ENCODE measurements around the gene SCN8A. TPM values are rescaled to one million over a fixed set of nuclear protein-coding genes. Genes with fewer than 3 reads are reported as not detected.

The SCN8A gene
- total RNA-seq, 1 experiment from 2014 or later: 5.4 TPM

- no peak overlapping the region for H3K4me3 ChIP-seq (ENCODE audit: low read depth, low read length, poor library complexity, severe bottlenecking)
- intact Hi-C loops (cut with micrococcal nuclease; ENCODE audit: unreplicated experiment): no loop called here
- BruUV-seq (replicated peaks): no TSS peak
- no peak for TF ChIP-seq EZH2 (IDR thresholded peaks at IDR 0.05; ENCODE audit: borderline replicate concordance, low read depth, low read length, poor library complexity, severe bottlenecking)
- no peak for TF ChIP-seq CTCF (conservative IDR thresholded peaks at IDR 0.05; ENCODE audit: low read depth, low read length)
- no peaks in the 10 kb centered on the region for H3K4me1 ChIP-seq (ENCODE audit: insufficient read depth, low read length, poor library complexity, severe bottlenecking)
- DNase-seq (ENCODE audit: low spot score): no peak
- no peak overlapping the region for H3K27ac ChIP-seq (ENCODE audit: low read depth, low read length, poor library complexity, severe bottlenecking)
- ChIA-PET CTCF (no interaction called here), POLR2A (ENCODE audit: low non-redundant PET) (no interaction called here)
- no peaks in the 10 kb centered on the region for H3K36me3 ChIP-seq (ENCODE audit: insufficient read depth, low read length, poor library complexity, severe bottlenecking)
- H3K9me3 ChIP-seq (ENCODE audit: low read depth, low read length, poor library complexity, severe bottlenecking): no peaks in the 10 kb centered on the region
- H3K27me3 ChIP-seq (replicated peaks; ENCODE audit: insufficient read depth, low read depth, low read length, poor library complexity): no peaks in the 10 kb centered on the region
These were observed 126.4 kb downstream of the SCN8A start for GRCh38 chr12:51717326-51717925.

- CTCF ChIA-PET: no interaction called here
- Histone ChIP-seq H3K4me1 (ENCODE audit: insufficient read depth, low read length, poor library complexity, severe bottlenecking) (no peaks in the 10 kb centered on the region), H3K27ac (ENCODE audit: low read depth, low read length, poor library complexity, severe bottlenecking) (no peak overlapping the region), H3K27me3 (replicated peaks; ENCODE audit: insufficient read depth, low read depth, low read length, poor library complexity) (no peaks in the 10 kb centered on the region), H3K4me3 (ENCODE audit: low read depth, low read length, poor library complexity, severe bottlenecking) (no peak overlapping the region), H3K36me3 (ENCODE audit: insufficient read depth, low read length, poor library complexity, severe bottlenecking) (no peaks in the 10 kb centered on the region), H3K9me3 (ENCODE audit: low read depth, low read length, poor library complexity, severe bottlenecking) (no peaks in the 10 kb centered on the region)
- no peak for DNase-seq (ENCODE audit: low spot score)
- intact Hi-C loops (cut with micrococcal nuclease; ENCODE audit: unreplicated experiment): no loop called here
- no TSS peak for BruUV-seq (replicated peaks)
- TF ChIP-seq CTCF (conservative IDR thresholded peaks at IDR 0.05; ENCODE audit: low read depth, low read length) (no peak), EZH2 (IDR thresholded peaks at IDR 0.05; ENCODE audit: borderline replicate concordance, low read depth, low read length, poor library complexity, severe bottlenecking) (no peak)
- POLR2A ChIA-PET (ENCODE audit: low non-redundant PET): no interaction called here
These were observed 130.4 kb downstream of the SCN8A start for GRCh38 chr12:51721282-51721940.

- H3K27me3 ChIP-seq (replicated peaks; ENCODE audit: insufficient read depth, low read depth, low read length, poor library complexity): no peaks in the 10 kb centered on the region
- H3K4me1 ChIP-seq (ENCODE audit: insufficient read depth, low read length, poor library complexity, severe bottlenecking): no peaks in the 10 kb centered on the region
- intact Hi-C loops (cut with micrococcal nuclease; ENCODE audit: unreplicated experiment): no loop called here
- BruUV-seq (replicated peaks): no TSS peak
- no peaks in the 10 kb centered on the region for H3K9me3 ChIP-seq (ENCODE audit: low read depth, low read length, poor library complexity, severe bottlenecking)
- CTCF ChIA-PET: no interaction called here
- H3K27ac ChIP-seq (ENCODE audit: low read depth, low read length, poor library complexity, severe bottlenecking): no peak overlapping the region
- no peak overlapping the region for H3K4me3 ChIP-seq (ENCODE audit: low read depth, low read length, poor library complexity, severe bottlenecking)
- DNase-seq (ENCODE audit: low spot score): no peak
- POLR2A ChIA-PET (ENCODE audit: low non-redundant PET): no interaction called here
- no peak for TF ChIP-seq CTCF (conservative IDR thresholded peaks at IDR 0.05; ENCODE audit: low read depth, low read length)
- H3K36me3 ChIP-seq (ENCODE audit: insufficient read depth, low read length, poor library complexity, severe bottlenecking): no peaks in the 10 kb centered on the region
These were observed 131.4 kb downstream of the SCN8A start for GRCh38 chr12:51722431-51722830.

Data from A673 (cell line).